Progenitor cell of endocrine pancreas (in vitro differentiated cells): ENCODE measurements around the gene MYO7A. TPM values are rescaled to one million over a fixed set of nuclear protein-coding genes. Genes with fewer than 3 reads are reported as not detected.

ENCODE experiments used
- DNase-seq: peaks from one replicate; pipeline ENCODE4 v3.0.0; 2021; ENCODE audit warnings: low spot score; ENCODE audit not compliant: unreplicated experiment
- H3K27ac Mint-ChIP-seq: 2 replicates; pipeline ENCODE4 v1.8.0; 2021; ENCODE audit warnings: mild to moderate bottlenecking, moderate library complexity, mixed read lengths
- H3K27me3 Mint-ChIP-seq: 2 replicates; pipeline ENCODE4 v1.8.0; 2021; ENCODE audit warnings: mixed read lengths
- H3K36me3 Mint-ChIP-seq: 2 replicates; pipeline ENCODE4 v1.8.0; 2022; ENCODE audit warnings: mixed read lengths; ENCODE audit not compliant: insufficient read depth
- H3K4me1 Mint-ChIP-seq: 2 replicates; pipeline ENCODE4 v1.8.0; 2021; ENCODE audit warnings: low read depth, mixed read lengths
- H3K4me3 Mint-ChIP-seq: 2 replicates; pipeline ENCODE4 v1.8.0; 2021; ENCODE audit warnings: low read depth, mild to moderate bottlenecking, moderate library complexity, mixed read lengths
- H3K9me3 Mint-ChIP-seq: 2 replicates; pipeline ENCODE4 v1.8.0; 2021; ENCODE audit warnings: low read depth, mixed read lengths
- CTCF ChIP-seq: fragments of 200-600 bp; sonication (generic); IDR thresholded peaks from one replicate; pipeline ENCODE4 v1.5.0; 2021; ENCODE audit warnings: antibody characterized with exemption, mild to moderate bottlenecking; ENCODE audit not compliant: unreplicated experiment
- total RNA-seq: library from RNA; stranded (reverse); gene quantifications from 2 replicates; pipeline ENCODE4 v1.2.1, GENCODE V29; 2021

The MYO7A gene
- total RNA-seq, 1 donor from 2014 or later, result 5.7 TPM

- TF ChIP-seq CTCF, result no peak
- no peak for DNase-seq
- Mint-ChIP-seq H3K27ac (no peak overlapping the region), H3K9me3 (no peaks in the 10 kb centered on the region), H3K36me3 (peaks cover 1% of the 10 kb centered on the region), H3K27me3 (no peaks in the 10 kb centered on the region), H3K4me3 (no peak overlapping the region), H3K4me1 (no peaks in the 10 kb centered on the region)
Measured at GRCh38 chr11:77100166-77101042, 27.6 kb upstream of the MYO7A start.

- H3K27ac Mint-ChIP-seq, result no peak overlapping the region
- no peaks in the 10 kb centered on the region for H3K4me1 Mint-ChIP-seq
Measured at GRCh38 chr11:77101043-77101537, 27.0 kb upstream of the MYO7A start.

DNA sequence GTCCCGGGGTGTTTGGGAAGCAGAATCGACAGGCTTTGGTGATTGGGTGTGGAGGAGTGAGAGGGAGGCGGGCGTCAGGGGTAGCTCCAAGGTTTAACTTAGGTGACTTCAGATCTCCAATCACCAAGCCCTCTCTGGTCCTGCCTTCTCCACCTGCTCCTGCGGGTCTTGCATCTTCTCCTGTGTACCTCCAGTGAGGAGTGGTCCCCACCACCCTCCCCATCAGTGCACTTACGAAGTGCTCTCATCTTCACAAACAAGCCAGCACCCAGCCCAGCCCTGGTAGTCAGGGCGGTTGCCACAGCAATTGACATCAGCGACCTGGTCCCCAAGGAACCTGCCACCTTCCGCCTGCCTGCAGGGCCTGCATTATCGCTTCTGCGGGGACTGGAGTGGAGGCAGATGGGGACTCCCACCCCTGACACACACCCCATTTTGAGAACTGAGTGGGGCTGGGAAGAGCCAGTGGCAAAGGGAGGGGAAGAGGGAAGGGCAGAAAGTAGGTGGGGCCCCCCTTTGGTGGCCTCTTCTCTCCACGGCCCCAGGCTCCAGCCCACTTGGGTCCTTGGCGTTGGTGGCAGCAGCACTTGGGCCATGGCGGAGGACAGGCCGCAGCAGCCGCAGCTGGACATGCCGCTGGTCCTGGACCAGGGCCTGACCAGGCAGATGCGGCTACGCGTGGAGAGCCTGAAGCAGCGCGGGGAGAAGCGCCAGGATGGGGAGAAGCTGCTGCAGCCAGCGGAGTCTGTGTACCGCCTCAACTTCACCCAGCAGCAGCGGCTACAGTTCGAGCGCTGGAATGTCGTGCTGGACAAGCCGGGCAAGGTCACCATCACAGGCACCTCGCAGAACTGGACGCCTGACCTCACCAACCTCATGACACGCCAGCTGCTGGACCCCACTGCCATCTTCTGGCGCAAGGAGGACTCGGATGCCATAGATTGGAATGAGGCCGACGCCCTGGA, 25.5 kb upstream of the MYO7A start, which contains the start of gene OMP:
Gene OMP, plus strand, starts transcription at position 595 of the 965 bp plus-strand sequence. Its CDS starts 0 bp downstream, at position 595.
- TF ChIP-seq CTCF, result no peak
- Mint-ChIP-seq H3K36me3 (peaks cover 1% of the 10 kb centered on the region), H3K27me3 (no peaks in the 10 kb centered on the region), H3K4me3 (no peak within 1 kb of the TSS), H3K9me3 (no peaks in the 10 kb centered on the region), H3K27ac (no peak within 1 kb of the TSS), H3K4me1 (no peaks in the 10 kb centered on the region)
- DNase-seq, result no peak

More at GRCh38 chr11:77101043-77101537, 27.0 kb upstream of the MYO7A start:
- Mint-ChIP-seq H3K9me3 (no peaks in the 10 kb centered on the region), H3K36me3 (peaks cover 1% of the 10 kb centered on the region), H3K4me3 (no peak overlapping the region), H3K27me3 (no peaks in the 10 kb centered on the region)
- TF ChIP-seq CTCF, result peak; percentile 50
- no peak for DNase-seq

- no peak overlapping the region for H3K4me3 Mint-ChIP-seq
- H3K27ac Mint-ChIP-seq, result no peak overlapping the region
- no peaks in the 10 kb centered on the region for H3K4me1 Mint-ChIP-seq
- H3K9me3 Mint-ChIP-seq, result no peaks in the 10 kb centered on the region
- DNase-seq, result no peak
- H3K36me3 Mint-ChIP-seq, result peaks cover 1% of the 10 kb centered on the region
- H3K27me3 Mint-ChIP-seq, result no peaks in the 10 kb centered on the region
- TF ChIP-seq CTCF, result no peak
Measured at GRCh38 chr11:77103319-77103718, 24.7 kb upstream of the MYO7A start.

- Mint-ChIP-seq H3K4me3 (no peak overlapping the region), H3K27me3 (no peaks in the 10 kb centered on the region), H3K36me3 (peaks cover 1% of the 10 kb centered on the region), H3K4me1 (no peaks in the 10 kb centered on the region), H3K27ac (no peak overlapping the region), H3K9me3 (no peaks in the 10 kb centered on the region)
- TF ChIP-seq CTCF, result no peak
- DNase-seq, result no peak
Measured at GRCh38 chr11:77104727-77105126, 23.3 kb upstream of the MYO7A start.
